ENCODE measurements around the gene KLHL29. TPM values are rescaled to one million over a fixed set of nuclear protein-coding genes. Genes with fewer than 3 reads are reported as not detected.

Gene KLHL29
- polyA plus RNA-seq, 1 donor from 2014 or later: 42.4 TPM

- Histone ChIP-seq H3K9me2 (ENCODE audit: insufficient read depth, low read length) (no peaks in the 10 kb centered on the region), H3K4me3 (ENCODE audit: low read length) (no peak overlapping the region), H3F3A (ENCODE audit: insufficient read depth, low read length, poor library complexity, severe bottlenecking) (no peaks in the 10 kb centered on the region), H3K79me2 (replicated peaks; ENCODE audit: insufficient read depth, low read length) (no peaks in the 10 kb centered on the region), H3K27ac (ENCODE audit: low read length) (no peak overlapping the region), H3K27me3 (ENCODE audit: insufficient read depth, low read depth, low read length) (no peaks in the 10 kb centered on the region), H3K9ac (ENCODE audit: low read length) (no peak overlapping the region), H3K9me3 (ENCODE audit: low read length) (no peaks in the 10 kb centered on the region), H3K36me3 (ENCODE audit: insufficient read depth, low read length) (no peaks in the 10 kb centered on the region), H3K4me2 (ENCODE audit: low read length) (no peak overlapping the region), H2AFZ (ENCODE audit: low read depth, low read length) (no peak overlapping the region), H4K20me1 (ENCODE audit: insufficient read depth) (peaks cover 12% of the 10 kb centered on the region)
- no peak for TF ChIP-seq EP300 (conservative IDR thresholded peaks at IDR 0.05; ENCODE audit: poor library complexity, severe bottlenecking)
- no peak for TF ChIP-seq TAF1 (IDR thresholded peaks at IDR 0.05; ENCODE audit: low read depth)
- no peak for TF ChIP-seq REST (IDR thresholded peaks at IDR 0.05; ENCODE audit: borderline replicate concordance)
- TF ChIP-seq SMC3 (conservative IDR thresholded peaks at IDR 0.05; ENCODE audit: poor library complexity): no peak
- TF ChIP-seq RAD21 (conservative IDR thresholded peaks at IDR 0.05): no peak
- TF ChIP-seq CTCF (IDR thresholded peaks at IDR 0.05; ENCODE audit: poor library complexity, severe bottlenecking): no peak
- no peak for TF ChIP-seq EZH2 (IDR thresholded peaks at IDR 0.05; ENCODE audit: borderline replicate concordance, insufficient read depth, low read length, poor library complexity, severe bottlenecking)
Measured at GRCh38 chr2:23529659-23530058, 144.7 kb downstream of the KLHL29 start.

GRCh38 chr2:23530206-23530908 lies 145.4 kb downstream of the KLHL29 start:
- TF ChIP-seq SMC3 (conservative IDR thresholded peaks at IDR 0.05; ENCODE audit: poor library complexity) (no peak), REST (IDR thresholded peaks at IDR 0.05; ENCODE audit: borderline replicate concordance) (no peak), EZH2 (IDR thresholded peaks at IDR 0.05; ENCODE audit: borderline replicate concordance, insufficient read depth, low read length, poor library complexity, severe bottlenecking) (no peak), EP300 (conservative IDR thresholded peaks at IDR 0.05; ENCODE audit: poor library complexity, severe bottlenecking) (no peak), MXI1 (conservative IDR thresholded peaks at IDR 0.05; ENCODE audit: poor library complexity, severe bottlenecking) (no peak), RAD21 (conservative IDR thresholded peaks at IDR 0.05) (no peak)
- Histone ChIP-seq H3F3A (ENCODE audit: insufficient read depth, low read length, poor library complexity, severe bottlenecking) (no peaks in the 10 kb centered on the region), H3K9me2 (ENCODE audit: insufficient read depth, low read length) (no peaks in the 10 kb centered on the region), H3K79me2 (replicated peaks; ENCODE audit: insufficient read depth, low read length) (no peaks in the 10 kb centered on the region), H2AFZ (ENCODE audit: low read depth, low read length) (no peak overlapping the region), H3K4me2 (ENCODE audit: low read length) (no peak overlapping the region), H3K36me3 (ENCODE audit: insufficient read depth, low read length) (no peaks in the 10 kb centered on the region), H3K4me3 (ENCODE audit: low read length) (no peak overlapping the region), H3K27ac (ENCODE audit: low read length) (no peak overlapping the region), H3K9ac (ENCODE audit: low read length) (no peak overlapping the region), H4K20me1 (ENCODE audit: insufficient read depth) (peaks cover 12% of the 10 kb centered on the region), H3K27me3 (ENCODE audit: insufficient read depth, low read depth, low read length) (no peaks in the 10 kb centered on the region), H3K9me3 (ENCODE audit: low read length) (no peaks in the 10 kb centered on the region)
